GM10266 (cell line): ENCODE measurements around the gene MOK.

Source experiments
- DNase-seq: peaks from one replicate; pipeline ENCODE4 v3.0.0; 2012; ENCODE audit errors: extremely low spot score
- CTCF ChIP-seq: IDR thresholded peaks from 2 replicates; pipeline ENCODE4 v1.5.1; 2012; ENCODE audit warnings: mild to moderate bottlenecking, low read depth; ENCODE audit not compliant: control insufficient read depth, insufficient read depth; ENCODE audit errors: missing control alignments

The MOK gene

GRCh38 chr14:102217399-102217798 lies 87.6 kb downstream of the MOK start:
- no peak for DNase-seq
- no peak for TF ChIP-seq CTCF

- TF ChIP-seq CTCF = no peak
- DNase-seq = no peak
These were observed 89.3 kb downstream of the MOK start for GRCh38 chr14:102215576-102216250.

GRCh38 chr14:102215071-102215470 lies 89.9 kb downstream of the MOK start:
- TF ChIP-seq CTCF = no peak
- no peak for DNase-seq

GRCh38 chr14:102213984-102214658 lies 90.8 kb downstream of the MOK start:
- TF ChIP-seq CTCF = no peak
- no peak for DNase-seq

GRCh38 chr14:102213470-102213869 lies 91.5 kb downstream of the MOK start:
- TF ChIP-seq CTCF = no peak
- DNase-seq = no peak

- TF ChIP-seq CTCF = no peak
- DNase-seq = no peak
These were observed 92.1 kb downstream of the MOK start for GRCh38 chr14:102212845-102213244.

- no peak for TF ChIP-seq CTCF
- no peak for DNase-seq
These were observed 92.6 kb downstream of the MOK start for GRCh38 chr14:102212356-102212755.
